Neuronal stem cell (in vitro differentiated cells): ENCODE data around the gene DIRAS3.

Experiments
- DNase-seq: peaks from one replicate; pipeline ENCODE4 v3.0.0-alpha.2; 2013; ENCODE audit warnings: low spot score
- H2AFZ ChIP-seq: one replicate; pipeline ENCODE4 v1.6.1; 2013; ENCODE audit warnings: mild to moderate bottlenecking, low read length, inconsistent platforms
- H2AK5ac ChIP-seq: 2 replicates; pipeline ENCODE4 v1.6.1; 2013; ENCODE audit warnings: low read depth, mild to moderate bottlenecking, inconsistent platforms, low read length, moderate library complexity, mixed read lengths
- H2BK120ac ChIP-seq: 2 replicates; pipeline ENCODE4 v1.6.1; 2013; ENCODE audit warnings: low read depth, mild to moderate bottlenecking, inconsistent platforms, low read length, moderate library complexity, mixed read lengths
- H2BK12ac ChIP-seq: one replicate; pipeline ENCODE4 v1.6.1; 2013; ENCODE audit warnings: low read length, inconsistent platforms
- H2BK15ac ChIP-seq: 2 replicates; pipeline ENCODE4 v1.6.1; 2013; ENCODE audit warnings: mild to moderate bottlenecking, low read length, inconsistent platforms, mixed read lengths
- H2BK5ac ChIP-seq: one replicate; pipeline ENCODE4 v1.6.1; 2013; ENCODE audit warnings: inconsistent platforms, mild to moderate bottlenecking, low read length, moderate library complexity
- H3K14ac ChIP-seq: one replicate; pipeline ENCODE4 v1.6.1; 2013; ENCODE audit warnings: low read length, inconsistent platforms
- H3K18ac ChIP-seq: 2 replicates; pipeline ENCODE4 v1.6.1; 2013; ENCODE audit warnings: low read length, inconsistent platforms
- H3K23ac ChIP-seq: 2 replicates; pipeline ENCODE4 v1.6.1; 2013; ENCODE audit warnings: low read depth, mild to moderate bottlenecking, mixed read lengths, low read length, inconsistent platforms; ENCODE audit not compliant: poor library complexity
- H3K27ac ChIP-seq: replicated peaks from 3 replicates; pipeline ENCODE4 v1.5.1; 2013; ENCODE audit warnings: low read length, inconsistent platforms
- H3K27me3 ChIP-seq, 3 experiments: 2 replicates each; pipeline ENCODE4 v1.6.1; 2013; ENCODE audit warnings: low read length in 3 of 3, mild to moderate bottlenecking in 2 of 3, inconsistent platforms in 1 of 3, low read depth in 1 of 3, mixed read lengths in 1 of 3, moderate library complexity in 1 of 3; ENCODE audit not compliant: control insufficient read depth in 3 of 3, insufficient read depth in 3 of 3
- H3K36me3 ChIP-seq, 2 donors: replicated peaks in 1 of 2; 2 replicates each; pipeline ENCODE4 v1.6.1; 2013; ENCODE audit warnings: low read length in 2 of 2; ENCODE audit not compliant: control insufficient read depth in 2 of 2, insufficient read depth in 2 of 2
- H3K4ac ChIP-seq: 2 replicates; pipeline ENCODE4 v1.6.1; 2013; ENCODE audit warnings: inconsistent platforms, mild to moderate bottlenecking, low read length, moderate library complexity
- H3K4me1 ChIP-seq, 2 donors: 1 replicate in 1 of 2; 2 replicates in 1 of 2; pipeline ENCODE4 v1.6.1; 2013; ENCODE audit warnings: low read length in 2 of 2, low read depth in 1 of 2; ENCODE audit not compliant: control insufficient read depth in 2 of 2, insufficient read depth in 1 of 2
- H3K4me2 ChIP-seq: one replicate; pipeline ENCODE4 v1.6.1; 2013; ENCODE audit warnings: mild to moderate bottlenecking, low read length, inconsistent platforms; ENCODE audit not compliant: insufficient read depth, poor library complexity, severe bottlenecking
- H3K4me3 ChIP-seq, 2 donors: 2 replicates each; pipeline ENCODE4 v1.5.1; 2013; ENCODE audit warnings: low read length in 2 of 2, mild to moderate bottlenecking in 2 of 2, inconsistent platforms in 1 of 2, moderate library complexity in 1 of 2
- H3K79me1 ChIP-seq: one replicate; pipeline ENCODE4 v1.6.1; 2013; ENCODE audit warnings: low read depth, mild to moderate bottlenecking, inconsistent platforms, low read length, moderate library complexity
- H3K9ac ChIP-seq: one replicate; pipeline ENCODE4 v1.6.1; 2013; ENCODE audit warnings: mild to moderate bottlenecking, low read depth, low read length, inconsistent platforms; ENCODE audit not compliant: poor library complexity
- H3K9me3 ChIP-seq, 2 donors: replicated peaks in 1 of 2; 2 replicates each; pipeline versions ENCODE3 to v1.6.1; 2013; ENCODE audit warnings: low read length in 2 of 2, mild to moderate bottlenecking in 2 of 2, inconsistent platforms in 1 of 2, low read depth in 1 of 2, mixed read lengths in 1 of 2, moderate library complexity in 1 of 2; ENCODE audit not compliant: control insufficient read depth in 2 of 2, insufficient read depth in 1 of 2
- H4K8ac ChIP-seq: one replicate; pipeline ENCODE4 v1.6.1; 2013; ENCODE audit warnings: low read depth, mild to moderate bottlenecking, inconsistent platforms, low read length, moderate library complexity
- H4K91ac ChIP-seq: one replicate; pipeline ENCODE4 v1.6.1; 2013; ENCODE audit warnings: low read length, low read depth, mild to moderate bottlenecking, inconsistent platforms; ENCODE audit not compliant: poor library complexity
- WGBS, 2 donors: extraction: QIAGEN DNeasy Blood & Tissue Kit; methylation state at CpG; one replicate each; pipeline ENCODE4 v1.1.7; 2013; ENCODE audit warnings: missing lambda C conversion rate in 2 of 2, mixed read lengths in 1 of 2; ENCODE audit not compliant: insufficient read length in 2 of 2, insufficient replicate concordance in 1 of 2; ENCODE audit errors: extremely low coverage in 2 of 2; 5-methylcytosine and 5-hydroxymethylcytosine counted together

DIRAS3 gene

DNA sequence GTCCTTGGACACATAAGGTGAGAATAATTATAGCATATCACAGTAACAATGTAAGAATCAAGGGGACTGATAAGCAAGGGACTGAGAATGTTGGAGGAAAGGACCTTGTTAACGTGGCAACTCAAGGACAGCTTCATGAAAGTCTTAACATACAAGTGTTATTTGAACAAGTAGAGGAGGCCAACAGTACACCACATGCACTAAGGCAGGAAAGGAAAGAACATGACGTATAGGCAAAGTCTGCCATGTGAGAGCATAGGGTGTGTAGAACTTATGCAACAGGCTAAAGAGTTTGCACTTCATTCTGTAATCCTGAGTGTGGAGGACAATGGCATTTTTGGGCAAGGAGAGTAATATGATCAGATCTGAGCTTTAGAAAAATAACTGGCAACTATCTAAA lies 33.3 kb upstream of the DIRAS3 start:
- no peak overlapping the region for H3K23ac ChIP-seq
- H3K79me1 ChIP-seq, result no peaks in the 10 kb centered on the region
- no peak overlapping the region for H2BK120ac ChIP-seq
- H3K27ac ChIP-seq, result no peak overlapping the region
- H3K9ac ChIP-seq, result no peak overlapping the region
- H3K27me3 ChIP-seq, result no peaks in the 10 kb centered on the region
- H3K9me3 ChIP-seq, result peaks cover 0 to 1% of the 10 kb centered on the region in 2 donors
- no peak for DNase-seq
- H3K4me2 ChIP-seq, result no peak overlapping the region
- no peak overlapping the region for H4K8ac ChIP-seq
- no peak overlapping the region for H2BK15ac ChIP-seq
- no peak overlapping the region for H2AK5ac ChIP-seq
- no peak overlapping the region for H2AFZ ChIP-seq
- H3K4me3 ChIP-seq, result no peak overlapping the region
- no CpG with 5 or more reads among the region's 2 CpGs for WGBS, 2 donors
- peaks cover 0 to 1% of the 10 kb centered on the region in 2 donors for H3K4me1 ChIP-seq
- H2BK5ac ChIP-seq, result no peak overlapping the region
- no peak overlapping the region for H2BK12ac ChIP-seq
- no peak overlapping the region for H3K4ac ChIP-seq
- H3K14ac ChIP-seq, result no peak overlapping the region
- H4K91ac ChIP-seq, result no peak overlapping the region
- H3K18ac ChIP-seq, result no peak overlapping the region
- H3K36me3 ChIP-seq, result no peaks in the 10 kb centered on the region

DNA sequence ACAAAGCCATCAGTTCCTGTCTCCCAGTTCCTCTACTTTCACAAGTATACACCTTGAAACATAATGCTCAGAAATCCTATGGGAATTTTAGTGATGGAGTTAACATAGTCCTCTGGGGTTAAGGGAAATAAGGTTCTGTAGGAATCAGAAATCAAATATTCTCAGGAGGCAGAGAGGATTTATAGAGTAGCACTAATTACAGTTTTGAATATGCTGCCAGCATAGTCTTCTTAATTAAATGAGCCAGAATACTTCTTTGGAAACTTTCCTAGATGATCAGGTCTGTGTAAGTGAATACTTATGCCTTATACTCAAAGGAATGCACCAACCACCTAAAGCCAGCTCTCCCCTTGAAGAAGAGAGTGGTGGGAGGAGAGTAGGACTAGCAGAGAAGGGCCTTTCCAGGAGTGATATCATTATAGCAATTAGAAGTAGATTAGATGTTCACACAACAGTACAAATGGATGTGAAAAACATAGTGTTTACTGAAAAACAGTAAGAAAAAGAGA lies 31.4 kb upstream of the DIRAS3 start:
- no peak overlapping the region for H3K4ac ChIP-seq
- H3K27me3 ChIP-seq, result no peaks in the 10 kb centered on the region
- no peak overlapping the region for H2BK120ac ChIP-seq
- H2BK15ac ChIP-seq, result no peak overlapping the region
- no peak overlapping the region for H2BK12ac ChIP-seq
- H3K4me3 ChIP-seq, result no peak overlapping the region
- no peak overlapping the region for H2BK5ac ChIP-seq
- H3K23ac ChIP-seq, result no peak overlapping the region
- H3K27ac ChIP-seq, result no peak overlapping the region
- no peak overlapping the region for H3K14ac ChIP-seq
- H3K9ac ChIP-seq, result no peak overlapping the region
- no peak overlapping the region for H4K8ac ChIP-seq
- H3K9me3 ChIP-seq, result peaks cover 0 to 1% of the 10 kb centered on the region in 2 donors
- H3K79me1 ChIP-seq, result no peaks in the 10 kb centered on the region
- H3K18ac ChIP-seq, result no peak overlapping the region
- no peaks in the 10 kb centered on the region for H3K36me3 ChIP-seq
- no peak overlapping the region for H2AFZ ChIP-seq
- H4K91ac ChIP-seq, result no peak overlapping the region
- no peak overlapping the region for H2AK5ac ChIP-seq
- peaks cover 0 to 1% of the 10 kb centered on the region in 2 donors for H3K4me1 ChIP-seq
- no peak overlapping the region for H3K4me2 ChIP-seq
- no peak for DNase-seq

DNA sequence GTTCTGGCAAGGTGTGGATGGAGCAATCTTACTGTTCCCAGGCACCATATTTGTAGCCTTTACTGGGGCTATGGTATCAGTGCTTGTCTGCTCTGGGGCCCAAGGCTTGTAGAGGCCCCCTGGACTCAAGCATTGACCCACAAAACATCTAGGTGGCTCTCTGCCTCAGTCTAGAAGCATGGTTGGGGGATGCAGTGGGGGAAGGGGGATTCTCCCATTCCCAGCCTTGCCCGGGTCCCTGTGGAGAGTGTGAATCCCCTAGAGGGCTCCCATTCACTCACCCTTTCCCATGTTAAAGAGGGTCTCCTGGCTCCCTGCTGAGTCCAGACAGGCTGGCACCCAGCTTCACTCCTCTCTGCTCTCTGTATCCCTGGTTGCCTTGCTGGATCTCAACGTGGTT lies 28.2 kb upstream of the DIRAS3 start:
- DNase-seq, result no peak
- Histone ChIP-seq H3K27me3 (no peaks in the 10 kb centered on the region), H3K18ac (no peak overlapping the region), H2BK5ac (no peak overlapping the region), H3K23ac (no peak overlapping the region), H3K4ac (no peak overlapping the region), H3K4me3 (no peak overlapping the region), H4K8ac (no peak overlapping the region), H3K4me1 (peaks cover 0 to 1% of the 10 kb centered on the region in 2 donors), H2AFZ (no peak overlapping the region), H2BK12ac (no peak overlapping the region), H3K79me1 (no peaks in the 10 kb centered on the region), H3K9ac (no peak overlapping the region), H2BK120ac (no peak overlapping the region), H3K9me3 (peaks cover 0 to 1% of the 10 kb centered on the region in 2 donors), H3K36me3 (no peaks in the 10 kb centered on the region), H3K14ac (no peak overlapping the region), H2BK15ac (no peak overlapping the region), H4K91ac (no peak overlapping the region), H3K27ac (no peak overlapping the region), H2AK5ac (no peak overlapping the region), H3K4me2 (no peak overlapping the region)
- WGBS, 2 donors, result no CpG with 5 or more reads among the region's 2 CpGs

DNA sequence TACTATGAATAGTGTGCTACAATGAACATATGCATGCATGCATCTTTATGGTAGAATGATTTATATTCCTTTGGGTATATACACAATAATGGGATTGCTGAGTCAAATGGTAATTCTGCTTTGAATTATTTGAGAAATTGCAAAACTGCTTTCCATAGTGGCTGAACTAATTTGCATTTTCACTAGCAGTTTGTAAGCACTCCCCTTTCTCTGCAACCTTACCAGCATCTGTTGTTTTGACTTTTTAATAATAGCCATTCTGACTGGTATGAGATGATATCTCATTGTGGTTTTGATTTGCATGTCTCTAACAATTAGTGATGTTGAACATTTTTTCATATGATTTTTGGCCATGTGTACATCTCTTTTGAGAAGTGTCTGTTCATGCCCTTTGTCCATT lies 24.0 kb upstream of the DIRAS3 start:
- no peak for DNase-seq
- Histone ChIP-seq H2BK120ac (no peak overlapping the region), H4K8ac (no peak overlapping the region), H2AK5ac (no peak overlapping the region), H2BK15ac (no peak overlapping the region), H3K9me3 (peaks cover 1 to 3% of the 10 kb centered on the region in 2 donors), H3K14ac (no peak overlapping the region), H2BK12ac (no peak overlapping the region), H3K9ac (no peak overlapping the region), H3K27ac (no peak overlapping the region), H3K18ac (no peak overlapping the region), H4K91ac (no peak overlapping the region), H3K4me3 (no peak overlapping the region), H2AFZ (no peak overlapping the region), H2BK5ac (no peak overlapping the region), H3K4ac (no peak overlapping the region), H3K79me1 (no peaks in the 10 kb centered on the region), H3K4me2 (no peak overlapping the region), H3K23ac (no peak overlapping the region), H3K27me3 (no peaks in the 10 kb centered on the region), H3K36me3 (no peaks in the 10 kb centered on the region), H3K4me1 (no peaks in the 10 kb centered on the region)
